ENCODE data around the gene LCAT. TPM values are rescaled to one million over a fixed set of nuclear protein-coding genes. Genes with fewer than 3 reads are reported as not detected.

The LCAT gene
- total RNA-seq, 1 donor from 2014 or later, result 29.8 TPM

Other genes with a start within 250 kb of the LCAT start
- gene GFOD2, start 224.8 kb downstream of the LCAT start, total RNA-seq, result 10.7 TPM
- 16.4 TPM for gene RANBP10, start 137.6 kb downstream of the LCAT start, total RNA-seq
- 0.51 TPM for gene TSNAXIP1, start 137.2 kb downstream of the LCAT start, total RNA-seq
- 23.0 TPM for gene THAP11, start 101.8 kb downstream of the LCAT start, total RNA-seq
- gene NUTF2, start 97.2 kb downstream of the LCAT start, total RNA-seq, result 87.1 TPM
- 27.9 TPM for gene CENPT, start 96.4 kb downstream of the LCAT start, total RNA-seq
- gene EDC4, start 71.1 kb downstream of the LCAT start, total RNA-seq, result 43.8 TPM
- gene NRN1L, start 59.2 kb downstream of the LCAT start, total RNA-seq, result 2.1 TPM
- gene PSKH1, start 50.9 kb downstream of the LCAT start, total RNA-seq, result 22.6 TPM
- not detected for gene CTRL, start 12.3 kb downstream of the LCAT start, total RNA-seq
- gene PSMB10, start 7.3 kb downstream of the LCAT start, total RNA-seq, result 66.1 TPM
- 121 TPM for gene SLC12A4, start 24.5 kb upstream of the LCAT start, total RNA-seq
- not detected for gene DPEP3, start 36.4 kb upstream of the LCAT start, total RNA-seq
- gene DPEP2, start 55.4 kb upstream of the LCAT start, total RNA-seq, result 0.78 TPM
- gene DPEP2NB, start 71.8 kb upstream of the LCAT start, total RNA-seq, result not detected
- gene DDX28, start 79.1 kb upstream of the LCAT start, total RNA-seq, result 8.6 TPM
- gene DUS2, start 79.2 kb upstream of the LCAT start, total RNA-seq, result 6.4 TPM
- 22.9 TPM for gene NFATC3, start 141.2 kb upstream of the LCAT start, total RNA-seq

All from cardiac septum (tissue), 1 donor.